A673 (cell line): ENCODE measurements around the gene CLDN11. TPM values are rescaled to one million over a fixed set of nuclear protein-coding genes. Genes with fewer than 3 reads are reported as not detected.

Experiments
- BruUV-seq: library from RNA; stranded (reverse); fragments of 400-500 nt; replicated peaks from 2 replicates; lab custom pipeline; 2021; lab: Mats Ljungman, UMichigan
- CTCF ChIA-PET: fragments of 300-600 bp; sonication (Branson Sonifier 250); formaldehyde crosslinking; loops from one replicate; lab custom pipeline; 2022; ENCODE audit warnings: antibody characterized with exemption; lab: Charles Lee
- POLR2A ChIA-PET: fragments of 300-600 bp; sonication (Branson Sonifier 250); formaldehyde crosslinking; loops from one replicate; lab custom pipeline; 2022; ENCODE audit warnings: antibody characterized with exemption; ENCODE audit not compliant: low non-redundant PET; lab: Charles Lee
- DNase-seq: peaks from one replicate; pipeline ENCODE4 v3.0.0-alpha.2; 2015; ENCODE audit warnings: low spot score
- H3K27ac ChIP-seq: fragments of 200-600 bp; sonication (generic); 2 replicates; pipeline ENCODE4 v1.5.1; 2016; ENCODE audit warnings: mixed run types, low read depth, mild to moderate bottlenecking, mixed read lengths, antibody characterized with exemption, low read length; ENCODE audit not compliant: poor library complexity, severe bottlenecking
- H3K27me3 ChIP-seq: fragments of 200-600 bp; sonication (generic); replicated peaks from 2 replicates; pipeline ENCODE4 v1.6.1; 2017; ENCODE audit warnings: mixed run types, low read depth, mild to moderate bottlenecking, mixed read lengths, antibody characterized with exemption, low read length; ENCODE audit not compliant: insufficient read depth, poor library complexity
- H3K36me3 ChIP-seq: fragments of 200-600 bp; sonication (generic); 2 replicates; pipeline ENCODE4 v1.6.1; 2016; ENCODE audit warnings: mixed run types, mild to moderate bottlenecking, mixed read lengths, antibody characterized with exemption, low read length; ENCODE audit not compliant: insufficient read depth, poor library complexity, severe bottlenecking
- H3K4me1 ChIP-seq: fragments of 200-600 bp; sonication (generic); 2 replicates; pipeline ENCODE4 v1.6.1; 2017; ENCODE audit warnings: mixed run types, mild to moderate bottlenecking, mixed read lengths, antibody characterized with exemption, low read length; ENCODE audit not compliant: insufficient read depth, poor library complexity, severe bottlenecking
- H3K4me3 ChIP-seq: fragments of 200-600 bp; sonication (generic); 2 replicates; pipeline ENCODE4 v1.5.1; 2016; ENCODE audit warnings: low read depth, mixed run types, mild to moderate bottlenecking, mixed read lengths, low read length; ENCODE audit not compliant: poor library complexity, severe bottlenecking
- H3K9me3 ChIP-seq: fragments of 200-600 bp; sonication (generic); 2 replicates; pipeline ENCODE4 v1.6.1; 2016; ENCODE audit warnings: mixed run types, low read depth, mild to moderate bottlenecking, mixed read lengths, antibody characterized with exemption, low read length; ENCODE audit not compliant: poor library complexity, severe bottlenecking
- EZH2 ChIP-seq: fragments of 200-600 bp; sonication (generic); IDR thresholded peaks from 2 replicates; pipeline ENCODE4 v1.6.1; 2017; ENCODE audit warnings: borderline replicate concordance, low read depth, mild to moderate bottlenecking, mixed read lengths, antibody characterized with exemption, low read length; ENCODE audit not compliant: poor library complexity, severe bottlenecking
- intact Hi-C: fragments of 100-400 bp; cut with micrococcal nuclease; formaldehyde crosslinking; loops from one replicate; pipeline ENCODE4 v1.10.0; 2022; ENCODE audit not compliant: unreplicated experiment
- total RNA-seq: library from RNA; stranded (reverse); gene quantifications from 2 replicates; pipeline ENCODE4 v1.2.3, GENCODE V29; 2021
- TF ChIP-seq, protein P1 (sequence below): fragments of 300-800, 200-600 bp; sonication (generic); conservative IDR thresholded peaks from 2 replicates; pipeline ENCODE4 v1.5.1; 2017; ENCODE audit warnings: low read depth, mild to moderate bottlenecking, antibody characterized with exemption, low read length, moderate library complexity, mixed read lengths

Gene CLDN11
- total RNA-seq, 1 experiment from 2014 or later, result not detected

DNA sequence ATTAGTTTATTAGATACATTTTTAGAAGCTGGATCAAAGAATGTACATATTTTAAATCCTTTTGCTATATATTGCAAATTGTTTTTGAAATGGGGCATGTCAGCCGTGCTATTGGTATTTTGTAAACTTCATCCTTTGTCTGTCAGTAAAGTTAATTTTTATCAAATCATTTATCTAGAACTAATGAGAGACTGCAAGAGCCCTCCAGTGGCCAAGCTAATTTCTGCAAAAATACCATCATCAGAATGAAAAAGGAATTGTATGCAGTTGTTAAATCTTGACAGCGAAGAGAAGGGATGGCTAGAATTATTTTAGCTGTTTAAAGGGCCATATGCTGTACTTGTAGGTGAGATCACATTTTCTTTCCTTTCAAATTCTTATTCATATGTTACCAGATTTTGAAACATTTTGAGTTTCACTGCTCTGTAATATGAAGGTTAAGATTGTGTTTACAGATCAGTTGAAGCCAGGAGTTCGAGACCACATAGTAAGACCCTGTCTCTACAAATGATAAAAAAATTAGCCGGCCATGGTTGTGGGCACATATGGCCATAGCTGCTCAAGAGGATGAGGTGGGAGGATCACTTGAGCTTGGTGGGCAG is 8.1 kb upstream of the CLDN11 start:
- intact Hi-C loops, result loop anchor here (1.0 to 5.0 kb wide), 3 partner anchors 100 to 648 kb away; no protein-coding TSS in a partner anchor
- Histone ChIP-seq H3K27ac (no peak overlapping the region), H3K27me3 (no peaks in the 10 kb centered on the region), H3K36me3 (no peaks in the 10 kb centered on the region), H3K9me3 (no peaks in the 10 kb centered on the region), H3K4me1 (no peaks in the 10 kb centered on the region), H3K4me3 (no peak overlapping the region)
- peak; percentile 38 for DNase-seq
- BruUV-seq, result no TSS peak
- ChIA-PET CTCF (interaction anchor here (0.5 kb wide), 1 partner anchor 223 kb away, joined by 3 read pairs; no protein-coding TSS in a partner anchor), POLR2A (no interaction called here)
- TF ChIP-seq, protein P1, sequence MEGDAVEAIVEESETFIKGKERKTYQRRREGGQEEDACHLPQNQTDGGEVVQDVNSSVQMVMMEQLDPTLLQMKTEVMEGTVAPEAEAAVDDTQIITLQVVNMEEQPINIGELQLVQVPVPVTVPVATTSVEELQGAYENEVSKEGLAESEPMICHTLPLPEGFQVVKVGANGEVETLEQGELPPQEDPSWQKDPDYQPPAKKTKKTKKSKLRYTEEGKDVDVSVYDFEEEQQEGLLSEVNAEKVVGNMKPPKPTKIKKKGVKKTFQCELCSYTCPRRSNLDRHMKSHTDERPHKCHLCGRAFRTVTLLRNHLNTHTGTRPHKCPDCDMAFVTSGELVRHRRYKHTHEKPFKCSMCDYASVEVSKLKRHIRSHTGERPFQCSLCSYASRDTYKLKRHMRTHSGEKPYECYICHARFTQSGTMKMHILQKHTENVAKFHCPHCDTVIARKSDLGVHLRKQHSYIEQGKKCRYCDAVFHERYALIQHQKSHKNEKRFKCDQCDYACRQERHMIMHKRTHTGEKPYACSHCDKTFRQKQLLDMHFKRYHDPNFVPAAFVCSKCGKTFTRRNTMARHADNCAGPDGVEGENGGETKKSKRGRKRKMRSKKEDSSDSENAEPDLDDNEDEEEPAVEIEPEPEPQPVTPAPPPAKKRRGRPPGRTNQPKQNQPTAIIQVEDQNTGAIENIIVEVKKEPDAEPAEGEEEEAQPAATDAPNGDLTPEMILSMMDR, result peak; percentile 72
- no peak for TF ChIP-seq EZH2

DNA sequence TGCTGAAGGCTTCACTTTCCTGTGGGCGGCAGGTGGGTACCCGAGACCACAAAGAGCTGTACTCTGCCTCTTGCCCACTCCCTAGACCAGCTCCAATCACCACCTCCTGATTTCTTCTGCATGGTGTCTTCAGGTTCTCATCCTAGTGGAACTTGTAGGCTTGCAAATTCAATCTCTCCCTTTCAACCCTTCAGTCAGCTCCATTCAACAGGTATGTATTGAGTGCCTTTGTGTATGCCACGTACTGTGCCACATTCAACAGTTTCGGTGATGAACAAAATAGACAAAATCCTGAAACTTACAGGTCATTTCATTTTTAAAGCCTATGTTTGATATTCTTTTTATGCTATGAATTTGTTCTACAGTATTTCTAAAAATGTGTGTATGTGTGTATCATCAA is 5.4 kb upstream of the CLDN11 start:
- ChIA-PET POLR2A (no interaction called here), CTCF (interaction anchor here (1.0 to 2.8 kb wide), 5 partner anchors 277 to 435 kb away, joined by 3 to 28 read pairs (median 6); no protein-coding TSS in a partner anchor)
- Histone ChIP-seq H3K9me3 (no peaks in the 10 kb centered on the region), H3K4me3 (no peak overlapping the region), H3K27ac (no peak overlapping the region), H3K4me1 (no peaks in the 10 kb centered on the region), H3K36me3 (no peaks in the 10 kb centered on the region), H3K27me3 (no peaks in the 10 kb centered on the region)
- TF ChIP-seq, protein P1, result no peak
- TF ChIP-seq EZH2, result no peak
- no peak for DNase-seq
- intact Hi-C loops, result loop anchor here (5.0 kb wide), 1 partner anchor 551 kb away; no protein-coding TSS in a partner anchor
- no TSS peak for BruUV-seq

DNA sequence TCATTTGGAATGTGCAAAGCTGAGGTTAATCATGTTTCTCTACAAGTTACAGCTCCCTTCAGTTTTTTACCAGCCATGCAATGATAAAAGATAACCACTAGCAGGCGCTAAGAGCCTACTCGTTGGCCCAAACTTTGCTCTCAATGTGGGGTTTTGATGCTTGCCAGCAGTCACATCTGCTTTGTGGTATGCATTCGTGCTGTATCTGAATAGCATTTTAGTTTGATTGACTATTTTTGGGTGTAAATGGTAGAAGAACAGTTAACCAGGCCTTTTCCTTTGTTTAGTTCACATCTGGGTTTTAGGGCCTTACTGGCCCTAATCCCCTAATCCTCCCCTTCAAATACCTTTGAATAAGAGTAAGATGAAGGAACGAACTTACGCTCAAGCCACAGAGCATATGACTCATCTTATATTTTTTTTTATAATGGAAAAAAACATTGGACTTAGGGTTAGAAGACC is 4.4 kb upstream of the CLDN11 start:
- H3K27ac ChIP-seq, result no peak overlapping the region

More for the DNA sequence above, 4.4 kb upstream of the CLDN11 start:
- peak; percentile 82 for DNase-seq
- intact Hi-C loops, result loop anchor here (1.0 to 5.0 kb wide), 4 partner anchors 277 to 552 kb away; no protein-coding TSS in a partner anchor
- Histone ChIP-seq H3K4me1 (no peaks in the 10 kb centered on the region), H3K36me3 (no peaks in the 10 kb centered on the region), H3K9me3 (no peaks in the 10 kb centered on the region), H3K4me3 (no peak overlapping the region), H3K27me3 (no peaks in the 10 kb centered on the region)
- no TSS peak for BruUV-seq
- ChIA-PET CTCF (interaction anchor here (0.6 to 2.8 kb wide), 9 partner anchors 35 to 1812 kb away, joined by 3 to 28 read pairs (median 4); no protein-coding TSS in a partner anchor), POLR2A (interaction anchor here (0.6 kb wide), 1 partner anchor 421 kb away, joined by 4 read pairs; no protein-coding TSS in a partner anchor)
- TF ChIP-seq EZH2, result no peak
- TF ChIP-seq, protein P1, result peak; percentile 93
